Ishikawa (cell line): ENCODE data around the gene KIAA1671.

Experiments
- CEBPB ChIP-seq: IDR thresholded peaks from 2 replicates; pipeline ENCODE4 v1.6.1; 2012
- EP300 ChIP-seq: IDR thresholded peaks from 2 replicates; pipeline ENCODE4 v1.6.1; 2012; ENCODE audit warnings: borderline replicate concordance
- FOXM1 ChIP-seq: IDR thresholded peaks from 2 replicates; pipeline ENCODE4 v1.6.1; 2012; ENCODE audit warnings: low read depth, borderline replicate concordance
- MAX ChIP-seq: IDR thresholded peaks from 2 replicates; pipeline ENCODE4 v1.6.1; 2012
- NFIC ChIP-seq: IDR thresholded peaks from 2 replicates; pipeline ENCODE4 v1.6.1; 2012
- RAD21 ChIP-seq: IDR thresholded peaks from 2 replicates; pipeline ENCODE4 v1.6.1; 2012; ENCODE audit warnings: low read depth
- REST ChIP-seq: IDR thresholded peaks from 2 replicates; pipeline ENCODE4 v1.6.1; 2012; ENCODE audit warnings: low read depth, mild to moderate bottlenecking
- TAF1 ChIP-seq: IDR thresholded peaks from 2 replicates; pipeline ENCODE4 v1.6.1; 2012; ENCODE audit warnings: low read depth, mild to moderate bottlenecking
- TCF12 ChIP-seq: IDR thresholded peaks from 2 replicates; pipeline ENCODE4 v1.6.1; 2012; ENCODE audit warnings: low read depth
- YY1 ChIP-seq: IDR thresholded peaks from 2 replicates; pipeline ENCODE4 v1.6.1; 2012; ENCODE audit warnings: low read depth
- ZBTB7A ChIP-seq: IDR thresholded peaks from 2 replicates; pipeline ENCODE4 v1.6.1; 2012; ENCODE audit warnings: low read depth

GRCh38 chr22:24947881-24948280 is 4.6 kb upstream of the KIAA1671 start:
- TF ChIP-seq CEBPB (no peak), MAX (no peak), EP300 (no peak), REST (no peak), RAD21 (no peak), NFIC (no peak), ZBTB7A (no peak), YY1 (no peak), TCF12 (no peak), TAF1 (no peak), FOXM1 (no peak)
